Breast epithelium (tissue), 4 donors: ENCODE results near the gene EFNA2. TPM values are rescaled to one million over a fixed set of nuclear protein-coding genes. Genes with fewer than 3 reads are reported as not detected.

Experiments
- DNase-seq, 2 donors: peaks; one replicate each; pipeline ENCODE4 v3.0.0-alpha.2; 2019; ENCODE audit warnings: low spot score in 2 of 2
- H3K27ac ChIP-seq, 2 donors: fragments of 200-600 bp; sonication (generic) in 1 of 2; one replicate each; pipeline ENCODE4 v1.5.1; 2016 to 2019; ENCODE audit warnings: mild to moderate bottlenecking in 1 of 2
- H3K27me3 ChIP-seq, 2 donors: fragments of 200-600 bp; sonication (generic) in 1 of 2; one replicate each; pipeline versions ENCODE4 v1.5.1 to v1.6.0; 2017 to 2019; ENCODE audit warnings: control low read depth in 1 of 2, mild to moderate bottlenecking in 1 of 2
- H3K36me3 ChIP-seq: fragments of 200-600 bp; one replicate; pipeline ENCODE4 v1.5.1; 2019
- H3K4me1 ChIP-seq, 2 donors: fragments of 200-600 bp; sonication (generic); one replicate each; pipeline ENCODE4 v1.5.1; 2016 to 2019; ENCODE audit warnings: control low read depth in 1 of 2
- H3K4me3 ChIP-seq, 3 donors: fragments of 200-600 bp; sonication (generic); 1 replicate in 2 of 3; 2 replicates in 1 of 3; pipeline ENCODE4 v1.5.1; 2016 to 2019; ENCODE audit warnings: mild to moderate bottlenecking in 3 of 3, moderate library complexity in 2 of 3
- H3K9me3 ChIP-seq, 2 donors: fragments of 200-600 bp; sonication (generic) in 1 of 2; one replicate each; pipeline ENCODE4 v1.5.1; 2016 to 2019; ENCODE audit warnings: control low read depth in 1 of 2
- CTCF ChIP-seq, 3 donors: fragments of 450-650 bp; IDR thresholded peaks; one replicate each; pipeline ENCODE4 v1.5.1; 2016 to 2017; ENCODE audit warnings: antibody characterized with exemption in 3 of 3, mild to moderate bottlenecking in 3 of 3, moderate library complexity in 3 of 3
- POLR2A ChIP-seq: fragments of 450-650 bp; IDR thresholded peaks from one replicate; pipeline ENCODE4 v1.6.1; 2016; ENCODE audit warnings: antibody characterized with exemption, mild to moderate bottlenecking, moderate library complexity
- POLR2AphosphoS5 ChIP-seq, 3 donors: sonication (generic); formaldehyde crosslinking; IDR thresholded peaks; one replicate each; pipeline ENCODE4 v1.6.1; 2017; ENCODE audit warnings: antibody characterized with exemption in 3 of 3
- intact Hi-C: fragments of 100-400 bp; cut with DNase I; formaldehyde crosslinking; loops from one replicate; pipeline ENCODE4 v1.15.1; 2023; ENCODE audit warnings: low total_unique reads
- total RNA-seq, 3 donors: library from RNA; depleted of rRNA; stranded (reverse); fragments of >200 nt; gene quantifications; one replicate each; pipeline ENCODE4 v1.1.0, GENCODE V29; 2016

The EFNA2 gene
- total RNA-seq, 3 donors from 2014 or later, result 0.66 TPM; not detected in 2

DNA sequence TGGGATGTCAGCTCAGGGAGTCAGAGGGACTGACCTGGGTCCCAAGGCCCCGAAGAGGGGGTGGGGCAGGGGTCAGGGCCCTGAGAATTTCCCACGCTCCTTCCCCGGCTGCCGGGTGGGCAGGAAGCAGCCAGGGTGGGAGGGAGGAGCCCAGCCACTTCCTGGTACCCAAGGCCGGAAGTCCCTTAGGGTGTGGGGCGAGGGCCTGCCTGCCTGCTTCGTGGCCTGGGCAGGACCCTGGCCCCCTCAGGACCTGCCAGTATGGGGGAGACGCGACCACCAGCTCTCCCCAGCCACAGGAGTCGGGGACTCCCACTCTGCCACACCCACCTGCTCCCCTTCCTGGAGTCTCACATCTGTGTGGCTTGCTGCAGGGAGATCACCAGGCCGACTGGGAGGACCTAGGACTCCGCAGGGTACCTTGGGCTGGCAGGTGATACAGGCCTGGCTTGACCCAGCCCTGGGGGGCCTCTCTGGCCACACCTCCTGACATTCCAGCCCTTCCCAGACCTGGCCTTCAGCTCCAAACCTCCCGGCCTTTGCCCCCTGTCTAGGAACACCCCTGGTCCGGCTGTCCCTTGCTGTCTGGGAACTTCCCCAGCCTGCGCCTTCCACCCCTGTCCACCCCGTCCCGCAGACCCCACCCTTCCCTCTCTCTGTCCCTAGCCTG lies 26.3 kb upstream of the EFNA2 start:
- TF ChIP-seq POLR2A (no peak), POLR2AphosphoS5 (IDR thresholded peaks at IDR 0.05) (peak in 2 of 3 donors; percentile 66 to 71), CTCF (IDR thresholded peaks at IDR 0.05) (no peak)
- intact Hi-C loops, result no loop called here
- no peak for DNase-seq
- peaks cover 11% of the 10 kb centered on the region for H3K36me3 ChIP-seq
- no peaks in the 10 kb centered on the region for H3K9me3 ChIP-seq
- H3K4me3 ChIP-seq, result peak overlapping the region; percentile 21 to 53 (median 25)
- H3K27me3 ChIP-seq, result no peaks in the 10 kb centered on the region
- peak overlapping the region; percentile 97 to 98 for H3K27ac ChIP-seq
- peaks cover 24 to 35% of the 10 kb centered on the region in 2 donors for H3K4me1 ChIP-seq

GRCh38 chr19:1259876-1260748 lies 25.6 kb upstream of the EFNA2 start:
- Histone ChIP-seq H3K36me3 (peaks cover 7% of the 10 kb centered on the region), H3K4me1 (peaks cover 22 to 34% of the 10 kb centered on the region in 2 donors), H3K9me3 (no peaks in the 10 kb centered on the region), H3K27me3 (no peaks in the 10 kb centered on the region), H3K27ac (peak overlapping the region; percentile 97 to 98), H3K4me3 (peak overlapping the region; percentile 57 to 79 (median 70))
- DNase-seq, result no peak
- no peak for TF ChIP-seq POLR2AphosphoS5 (IDR thresholded peaks at IDR 0.05)
- no peak for TF ChIP-seq POLR2A
- TF ChIP-seq CTCF (IDR thresholded peaks at IDR 0.05), result no peak
- intact Hi-C loops, result no loop called here

DNA sequence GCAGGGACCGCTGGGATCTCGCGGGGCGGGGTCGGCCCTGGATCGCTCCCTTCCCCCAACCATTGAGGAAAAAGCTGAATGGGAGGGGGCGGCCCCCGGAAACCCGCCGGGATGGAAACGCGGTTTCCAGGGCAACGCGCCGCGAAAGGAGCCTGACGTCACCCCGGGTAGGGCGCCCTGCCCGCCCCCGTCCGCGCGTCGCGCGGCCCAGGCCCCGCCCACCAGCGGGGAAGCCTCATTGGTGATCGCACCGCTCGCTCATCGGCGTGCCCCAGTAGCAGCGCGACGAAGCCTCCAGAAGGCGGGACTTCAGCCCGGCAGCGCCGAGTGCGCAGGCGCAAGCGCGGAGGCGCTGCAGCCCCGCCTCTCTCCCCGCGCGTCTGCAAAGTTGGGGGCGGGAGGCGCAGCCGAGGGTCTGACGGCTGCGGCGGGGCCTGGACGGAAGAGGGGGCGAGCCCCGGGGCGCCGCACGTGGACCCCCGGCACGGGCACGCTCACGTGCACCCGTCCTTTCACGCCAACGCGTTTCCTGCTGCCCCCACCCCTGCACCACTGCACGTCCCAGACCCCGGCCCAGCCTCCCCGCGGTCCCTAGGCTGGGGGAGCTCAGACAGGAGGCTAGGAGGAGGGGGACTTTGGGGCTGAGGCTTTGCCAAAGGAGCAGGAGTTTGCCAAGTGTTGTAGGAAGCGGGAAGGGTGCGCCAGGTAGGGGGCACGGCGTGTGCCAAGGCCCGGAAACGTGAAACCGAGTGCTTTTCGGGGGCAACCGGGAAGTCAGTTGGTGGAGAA lies 24.7 kb upstream of the EFNA2 start:
- H3K4me3 ChIP-seq, result peak overlapping the region; percentile 57 to 79 (median 70)
- peak overlapping the region; percentile 97 to 98 for H3K27ac ChIP-seq
- no peaks in the 10 kb centered on the region for H3K27me3 ChIP-seq
- no peaks in the 10 kb centered on the region for H3K36me3 ChIP-seq
- H3K4me1 ChIP-seq, result peaks cover 24 to 41% of the 10 kb centered on the region in 2 donors
- DNase-seq, result peak; percentile 95
- intact Hi-C loops, result no loop called here
- H3K9me3 ChIP-seq, result no peaks in the 10 kb centered on the region
- TF ChIP-seq POLR2AphosphoS5 (IDR thresholded peaks at IDR 0.05) (peak in 2 of 3 donors; percentile 29 to 61), POLR2A (no peak)

GRCh38 chr19:1261538-1261797 lies 24.2 kb upstream of the EFNA2 start:
- intact Hi-C loops, result no loop called here
- H3K4me3 ChIP-seq, result peak overlapping the region; percentile 57 to 79 (median 70)
- H3K4me1 ChIP-seq, result peaks cover 29 to 46% of the 10 kb centered on the region in 2 donors
- no peaks in the 10 kb centered on the region for H3K27me3 ChIP-seq
- no peak for DNase-seq
- H3K36me3 ChIP-seq, result no peaks in the 10 kb centered on the region
- TF ChIP-seq CTCF (IDR thresholded peaks at IDR 0.05) (peak in 2 of 3 donors; percentile 34 to 53), POLR2A (no peak)
- no peaks in the 10 kb centered on the region for H3K9me3 ChIP-seq
- peak overlapping the region; percentile 97 to 98 for H3K27ac ChIP-seq

GRCh38 chr19:1261798-1262622 lies 23.7 kb upstream of the EFNA2 start:
- Histone ChIP-seq H3K4me1 (peaks cover 34 to 48% of the 10 kb centered on the region in 2 donors), H3K27ac (peak overlapping the region; percentile 97 to 98), H3K36me3 (no peaks in the 10 kb centered on the region), H3K27me3 (no peaks in the 10 kb centered on the region), H3K4me3 (peak overlapping the region; percentile 57 to 79 (median 70)), H3K9me3 (no peaks in the 10 kb centered on the region)
- peak; percentile 84 to 91 for DNase-seq
- TF ChIP-seq POLR2A (no peak), POLR2AphosphoS5 (IDR thresholded peaks at IDR 0.05) (peak in 2 of 3 donors; percentile 44 to 55)
- intact Hi-C loops, result no loop called here
